GM06990 (cell line): Measurements from ENCODE around the gene ZNF414.

Source experiments
- DNase-seq: peaks from one replicate; pipeline ENCODE4 v3.0.0-alpha.2; 2011; ENCODE audit not compliant: insufficient read length; ENCODE audit errors: extremely low read depth
- H3K27me3 ChIP-seq: replicated peaks from 2 replicates; pipeline ENCODE4 v1.6.0; 2011; ENCODE audit warnings: low read length; ENCODE audit not compliant: control insufficient read depth, insufficient read depth
- H3K36me3 ChIP-seq: 2 replicates; pipeline ENCODE4 v1.5.1; 2011; ENCODE audit warnings: low read length; ENCODE audit not compliant: control insufficient read depth, insufficient read depth
- H3K4me3 ChIP-seq: replicated peaks from 2 replicates; pipeline ENCODE4 v1.5.1; 2011; ENCODE audit warnings: low read depth, mild to moderate bottlenecking, control low read depth, low read length
- TF ChIP-seq, protein P1 (sequence below): IDR thresholded peaks from 2 replicates; pipeline ENCODE4 v1.5.1; 2011; ENCODE audit warnings: low read length, control low read depth, mild to moderate bottlenecking, inconsistent platforms; ENCODE audit not compliant: insufficient read depth, poor library complexity, severe bottlenecking

The ZNF414 gene

GRCh38 chr19:8476524-8476923 is 37.4 kb downstream of the ZNF414 start:
- DNase-seq: no peak
- TF ChIP-seq, protein P1, sequence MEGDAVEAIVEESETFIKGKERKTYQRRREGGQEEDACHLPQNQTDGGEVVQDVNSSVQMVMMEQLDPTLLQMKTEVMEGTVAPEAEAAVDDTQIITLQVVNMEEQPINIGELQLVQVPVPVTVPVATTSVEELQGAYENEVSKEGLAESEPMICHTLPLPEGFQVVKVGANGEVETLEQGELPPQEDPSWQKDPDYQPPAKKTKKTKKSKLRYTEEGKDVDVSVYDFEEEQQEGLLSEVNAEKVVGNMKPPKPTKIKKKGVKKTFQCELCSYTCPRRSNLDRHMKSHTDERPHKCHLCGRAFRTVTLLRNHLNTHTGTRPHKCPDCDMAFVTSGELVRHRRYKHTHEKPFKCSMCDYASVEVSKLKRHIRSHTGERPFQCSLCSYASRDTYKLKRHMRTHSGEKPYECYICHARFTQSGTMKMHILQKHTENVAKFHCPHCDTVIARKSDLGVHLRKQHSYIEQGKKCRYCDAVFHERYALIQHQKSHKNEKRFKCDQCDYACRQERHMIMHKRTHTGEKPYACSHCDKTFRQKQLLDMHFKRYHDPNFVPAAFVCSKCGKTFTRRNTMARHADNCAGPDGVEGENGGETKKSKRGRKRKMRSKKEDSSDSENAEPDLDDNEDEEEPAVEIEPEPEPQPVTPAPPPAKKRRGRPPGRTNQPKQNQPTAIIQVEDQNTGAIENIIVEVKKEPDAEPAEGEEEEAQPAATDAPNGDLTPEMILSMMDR: no peak

DNA sequence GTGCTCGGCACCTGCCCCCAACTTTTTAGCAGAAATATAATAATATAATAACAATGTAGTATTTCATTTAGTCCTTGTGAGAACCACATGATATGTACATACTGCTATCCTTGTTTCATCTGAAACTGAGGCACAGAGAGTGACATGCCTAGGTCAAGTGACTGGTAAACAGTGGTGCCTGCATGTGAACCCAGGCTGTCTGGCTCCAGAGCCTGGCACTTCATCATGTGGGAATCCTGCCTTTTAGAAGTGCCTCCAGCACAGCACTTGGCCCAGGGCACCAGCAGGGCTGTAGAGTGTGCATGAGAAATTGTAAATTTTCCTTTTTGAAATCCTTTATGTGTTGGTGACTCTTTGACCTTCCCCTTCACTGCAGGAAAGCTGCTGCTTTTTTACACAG is 39.0 kb downstream of the ZNF414 start:
- Histone ChIP-seq H3K4me3 (no peak overlapping the region), H3K27me3 (no peaks in the 10 kb centered on the region), H3K36me3 (peaks cover 43% of the 10 kb centered on the region)
- DNase-seq: no peak
- TF ChIP-seq, protein P1: no peak

More at GRCh38 chr19:8476524-8476923, 37.4 kb downstream of the ZNF414 start:
- H3K4me3 ChIP-seq: no peak overlapping the region
- peaks cover 42% of the 10 kb centered on the region for H3K36me3 ChIP-seq
- H3K27me3 ChIP-seq: no peaks in the 10 kb centered on the region

- no peak overlapping the region for H3K4me3 ChIP-seq
- no peak for DNase-seq
- TF ChIP-seq, protein P1: no peak
- peaks cover 46% of the 10 kb centered on the region for H3K36me3 ChIP-seq
- H3K27me3 ChIP-seq: no peaks in the 10 kb centered on the region
Observed at GRCh38 chr19:8473648-8474476, 40.1 kb downstream of the ZNF414 start.

GRCh38 chr19:8469613-8470368 is 44.2 kb downstream of the ZNF414 start:
- Histone ChIP-seq H3K4me3 (no peak overlapping the region), H3K27me3 (no peaks in the 10 kb centered on the region), H3K36me3 (peaks cover 29% of the 10 kb centered on the region)
- no peak for DNase-seq
- TF ChIP-seq, protein P1: no peak

DNA sequence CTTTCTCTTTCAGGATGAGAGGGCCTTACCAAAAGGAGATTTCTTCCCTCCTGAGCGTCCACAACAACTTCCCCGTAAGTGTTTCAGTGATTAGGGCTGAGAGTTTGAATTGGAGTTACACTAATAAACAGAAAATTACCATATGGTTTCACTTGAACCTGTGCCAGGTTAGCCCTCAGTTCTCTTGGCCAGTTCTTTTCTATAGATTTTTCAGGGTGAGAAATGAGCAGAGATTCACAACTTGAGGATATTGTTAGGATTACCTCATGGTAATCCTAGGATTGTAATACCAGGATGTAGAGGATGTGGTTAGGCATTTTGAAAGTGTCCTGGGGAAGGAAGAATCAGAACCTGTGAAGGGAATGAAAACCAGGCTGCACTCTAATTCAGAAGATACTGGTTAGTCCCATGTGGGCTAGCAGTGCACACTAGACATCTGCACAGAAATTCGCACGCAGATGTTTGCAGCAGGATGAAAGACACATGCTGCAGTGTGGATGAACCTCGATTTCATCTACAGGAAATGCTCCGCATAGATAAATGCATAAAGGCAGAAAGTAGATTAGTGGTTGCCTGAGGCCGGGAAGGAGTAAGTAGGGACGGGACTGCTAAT is 45.1 kb downstream of the ZNF414 start:
- no peak overlapping the region for H3K4me3 ChIP-seq
- no peaks in the 10 kb centered on the region for H3K27me3 ChIP-seq
- no peak for DNase-seq
- H3K36me3 ChIP-seq: peaks cover 32% of the 10 kb centered on the region
- TF ChIP-seq, protein P1: no peak
